Glomerular visceral epithelial cell (primary cell): ENCODE data around the gene SYNPO2.

Experiments
- DNase-seq: peaks from one replicate; pipeline ENCODE4 v3.0.0-alpha.2; 2016; ENCODE audit errors: extremely low spot score

SYNPO2 gene, protein sequence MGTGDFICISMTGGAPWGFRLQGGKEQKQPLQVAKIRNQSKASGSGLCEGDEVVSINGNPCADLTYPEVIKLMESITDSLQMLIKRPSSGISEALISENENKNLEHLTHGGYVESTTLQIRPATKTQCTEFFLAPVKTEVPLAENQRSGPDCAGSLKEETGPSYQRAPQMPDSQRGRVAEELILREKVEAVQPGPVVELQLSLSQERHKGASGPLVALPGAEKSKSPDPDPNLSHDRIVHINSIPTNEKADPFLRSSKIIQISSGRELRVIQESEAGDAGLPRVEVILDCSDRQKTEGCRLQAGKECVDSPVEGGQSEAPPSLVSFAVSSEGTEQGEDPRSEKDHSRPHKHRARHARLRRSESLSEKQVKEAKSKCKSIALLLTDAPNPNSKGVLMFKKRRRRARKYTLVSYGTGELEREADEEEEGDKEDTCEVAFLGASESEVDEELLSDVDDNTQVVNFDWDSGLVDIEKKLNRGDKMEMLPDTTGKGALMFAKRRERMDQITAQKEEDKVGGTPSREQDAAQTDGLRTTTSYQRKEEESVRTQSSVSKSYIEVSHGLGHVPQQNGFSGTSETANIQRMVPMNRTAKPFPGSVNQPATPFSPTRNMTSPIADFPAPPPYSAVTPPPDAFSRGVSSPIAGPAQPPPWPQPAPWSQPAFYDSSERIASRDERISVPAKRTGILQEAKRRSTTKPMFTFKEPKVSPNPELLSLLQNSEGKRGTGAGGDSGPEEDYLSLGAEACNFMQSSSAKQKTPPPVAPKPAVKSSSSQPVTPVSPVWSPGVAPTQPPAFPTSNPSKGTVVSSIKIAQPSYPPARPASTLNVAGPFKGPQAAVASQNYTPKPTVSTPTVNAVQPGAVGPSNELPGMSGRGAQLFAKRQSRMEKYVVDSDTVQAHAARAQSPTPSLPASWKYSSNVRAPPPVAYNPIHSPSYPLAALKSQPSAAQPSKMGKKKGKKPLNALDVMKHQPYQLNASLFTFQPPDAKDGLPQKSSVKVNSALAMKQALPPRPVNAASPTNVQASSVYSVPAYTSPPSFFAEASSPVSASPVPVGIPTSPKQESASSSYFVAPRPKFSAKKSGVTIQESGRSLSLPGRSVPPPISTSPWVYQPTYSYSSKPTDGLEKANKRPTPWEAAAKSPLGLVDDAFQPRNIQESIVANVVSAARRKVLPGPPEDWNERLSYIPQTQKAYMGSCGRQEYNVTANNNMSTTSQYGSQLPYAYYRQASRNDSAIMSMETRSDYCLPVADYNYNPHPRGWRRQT

GRCh38 chr4:118888666-118889311, at the start of gene SYNPO2:
Gene SYNPO2, plus strand, starts transcription at chr4:118888854. Its CDS starts 183 bp downstream, at chr4:118889037.
- DNase-seq: peak; percentile 90

GRCh38 chr4:118839221-118839927, 49.3 kb upstream of the SYNPO2 start:
- DNase-seq: no peak

DNA sequence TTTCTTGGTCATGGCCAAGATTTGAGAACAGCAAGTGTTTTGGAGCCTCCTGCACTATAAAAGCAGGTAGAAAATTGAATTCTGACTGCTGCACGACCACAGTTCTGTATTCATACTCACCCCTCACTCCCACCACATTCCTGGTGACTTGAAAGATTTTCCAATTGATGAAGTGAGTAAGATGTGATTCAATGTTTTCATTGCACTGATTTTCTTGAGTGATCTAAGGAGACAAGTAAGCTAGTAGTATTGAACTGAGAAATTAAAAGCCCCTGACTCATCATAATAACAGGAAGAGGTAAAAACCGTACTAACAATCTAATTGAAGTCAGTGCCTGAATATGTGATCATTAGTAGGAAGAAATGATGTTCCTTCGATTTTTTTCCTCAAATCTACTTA, 46.6 kb upstream of the SYNPO2 start:
- peak; percentile 37 for DNase-seq

DNA sequence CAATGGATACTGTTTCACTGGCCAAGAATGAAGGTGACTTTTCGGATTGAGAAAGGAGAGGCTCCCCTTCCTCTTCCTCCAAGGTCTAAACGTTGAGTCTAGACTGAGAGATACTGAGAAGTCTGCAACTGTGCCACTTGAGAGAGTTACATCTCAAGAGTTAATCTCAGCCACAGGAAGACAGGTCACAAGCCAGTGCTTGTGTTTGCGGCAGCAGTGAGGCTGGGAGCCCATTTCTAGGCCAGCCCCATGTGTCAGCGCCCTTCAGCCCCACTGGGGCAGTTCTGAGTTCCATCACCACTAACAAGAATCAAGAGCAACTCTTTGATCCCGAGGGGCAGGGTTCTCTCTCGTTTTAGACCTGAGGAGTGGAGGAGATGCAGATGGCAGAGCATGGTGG, 45.4 kb upstream of the SYNPO2 start:
- DNase-seq: no peak

- DNase-seq: no peak
These were observed 43.1 kb upstream of the SYNPO2 start for GRCh38 chr4:118845552-118846050.

GRCh38 chr4:118846979-118847378, 41.7 kb upstream of the SYNPO2 start:
- no peak for DNase-seq

DNA sequence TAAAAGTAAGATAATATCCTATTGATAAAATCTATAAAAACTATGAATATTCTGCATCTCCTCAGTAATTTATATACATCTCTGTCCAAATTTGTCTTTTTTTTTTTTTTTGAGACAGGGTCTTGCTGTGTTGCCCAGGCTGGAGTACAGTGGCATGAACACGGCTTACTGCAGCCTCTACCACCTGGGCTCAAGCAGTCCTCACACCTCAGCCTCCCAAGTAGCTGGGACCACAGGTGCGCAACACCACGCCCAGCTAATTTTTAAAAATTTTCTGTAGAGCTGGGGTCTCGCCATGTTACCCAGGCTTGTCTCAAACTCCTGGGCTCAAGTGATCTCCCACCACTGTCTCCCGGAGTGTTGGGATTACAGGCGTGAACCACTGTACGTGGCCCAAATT, 40.4 kb upstream of the SYNPO2 start:
- no peak for DNase-seq

DNA sequence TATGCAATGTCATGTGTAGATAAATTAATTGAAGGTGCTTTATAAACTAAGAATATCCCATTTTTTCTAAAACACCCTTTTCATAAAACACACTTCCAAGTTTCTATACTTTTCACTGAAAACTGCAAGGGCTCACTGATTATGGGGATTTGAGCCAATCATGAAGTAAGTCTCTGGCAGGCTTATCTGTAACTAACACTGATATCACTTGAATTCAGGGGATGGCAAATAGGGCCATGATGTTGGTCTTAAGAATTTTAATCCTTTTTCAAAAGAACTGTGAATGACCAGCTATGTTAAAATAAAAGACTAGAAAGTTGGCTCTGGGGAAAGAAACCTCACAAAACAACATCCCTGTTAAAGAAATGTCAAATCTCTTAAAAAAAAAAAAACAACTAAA, 39.8 kb upstream of the SYNPO2 start:
- no peak for DNase-seq

DNA sequence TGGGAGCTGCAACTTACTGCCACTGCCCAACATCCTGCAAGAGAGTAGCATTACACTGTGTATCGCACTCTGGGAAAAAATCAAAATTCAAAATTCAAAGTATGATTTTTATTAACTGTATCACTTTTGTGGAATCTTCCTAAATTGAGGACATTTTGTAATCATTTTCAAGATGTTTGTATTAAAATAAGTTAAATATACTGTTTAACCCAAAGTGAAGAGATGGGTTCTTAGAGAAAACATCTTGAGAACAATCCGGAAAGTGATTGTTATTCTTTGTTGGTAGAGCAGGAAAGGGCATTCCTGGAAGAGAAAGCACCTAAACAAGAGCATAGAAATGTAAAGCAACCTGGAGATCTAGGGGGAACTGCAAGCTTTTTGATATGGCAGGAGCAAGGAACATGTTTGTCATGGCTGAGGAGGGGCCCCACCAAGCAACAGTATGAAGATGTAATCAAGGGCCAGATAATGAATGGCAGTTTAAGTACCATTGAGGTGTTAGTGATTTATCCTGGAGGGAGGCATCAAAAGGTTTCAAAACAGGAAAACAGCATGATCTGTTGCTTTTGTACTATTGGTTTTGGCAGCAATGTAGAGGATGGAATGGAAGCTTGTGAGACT, 38.7 kb upstream of the SYNPO2 start:
- DNase-seq: no peak

- DNase-seq: peak; percentile 39
These were observed 38.0 kb upstream of the SYNPO2 start for GRCh38 chr4:118850488-118851173.

DNA sequence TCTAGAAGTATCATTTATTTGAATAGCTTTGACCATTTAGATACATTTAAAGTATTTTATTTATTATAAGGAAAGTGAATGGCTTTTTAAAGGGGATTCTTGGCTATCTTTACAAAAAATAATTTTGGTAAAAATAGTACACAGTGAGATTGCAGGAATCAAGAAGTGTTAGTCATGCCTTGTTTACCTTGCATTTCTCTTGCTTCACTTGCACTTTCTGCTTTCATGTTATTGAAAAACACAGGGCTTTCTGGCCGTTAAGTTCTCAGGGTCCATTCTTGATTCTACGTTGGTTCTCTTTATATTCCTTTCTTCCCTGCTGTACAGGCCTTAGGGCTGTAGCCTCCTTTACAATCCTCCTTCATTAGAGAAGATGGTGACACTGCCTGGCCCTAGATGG, 30.9 kb upstream of the SYNPO2 start:
- DNase-seq: no peak

- no peak for DNase-seq
These were observed 29.9 kb upstream of the SYNPO2 start for GRCh38 chr4:118858779-118859178.

- peak; percentile 58 for DNase-seq
These were observed 23.5 kb upstream of the SYNPO2 start for GRCh38 chr4:118865091-118865708.

DNA sequence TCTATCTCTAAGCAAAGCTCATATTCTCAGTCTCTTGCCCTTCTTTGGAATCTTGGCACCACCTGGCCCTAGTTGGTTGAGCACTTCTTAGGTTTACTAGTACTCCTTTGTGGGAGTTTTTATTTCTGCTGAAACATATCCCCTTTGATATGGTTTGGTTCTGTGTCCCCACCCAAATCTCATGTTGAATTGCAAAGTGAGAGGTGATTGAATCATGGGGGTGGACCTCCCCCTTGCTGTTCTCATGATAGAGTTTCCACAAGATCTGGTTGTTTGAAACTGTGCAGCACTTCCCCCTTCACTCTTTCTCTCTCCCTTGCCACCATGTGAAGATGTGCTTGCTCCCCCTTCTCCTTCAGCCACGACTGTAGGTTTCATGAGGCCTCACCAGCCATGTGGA, 22.2 kb upstream of the SYNPO2 start:
- DNase-seq: no peak

GRCh38 chr4:118867311-118868067, 21.2 kb upstream of the SYNPO2 start:
- no peak for DNase-seq

DNA sequence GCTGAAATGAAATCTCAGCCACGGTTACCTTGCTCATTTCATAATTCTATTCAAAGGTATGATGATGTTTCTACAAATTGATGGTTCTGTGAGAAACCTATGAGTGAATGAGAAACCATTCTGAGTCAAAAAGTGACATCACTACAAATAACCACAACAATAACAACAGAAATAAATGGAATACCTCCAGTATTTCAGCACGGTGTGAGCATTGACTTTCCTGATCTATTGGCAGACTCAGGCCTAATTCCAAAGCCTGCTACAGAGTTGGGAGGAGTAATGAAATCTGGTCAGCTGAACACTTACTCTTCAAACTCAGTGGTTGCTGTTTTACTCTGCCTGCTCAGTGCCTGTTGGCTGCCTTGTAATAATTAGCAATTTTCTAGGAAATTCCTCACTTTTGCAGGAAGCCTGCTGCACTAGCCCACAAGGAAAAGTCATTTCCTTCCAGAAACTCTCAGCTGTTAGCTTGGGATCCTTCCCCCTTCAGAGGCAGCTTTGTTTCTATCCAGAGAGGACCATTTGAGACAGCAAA, 18.8 kb upstream of the SYNPO2 start:
- DNase-seq: no peak

DNA sequence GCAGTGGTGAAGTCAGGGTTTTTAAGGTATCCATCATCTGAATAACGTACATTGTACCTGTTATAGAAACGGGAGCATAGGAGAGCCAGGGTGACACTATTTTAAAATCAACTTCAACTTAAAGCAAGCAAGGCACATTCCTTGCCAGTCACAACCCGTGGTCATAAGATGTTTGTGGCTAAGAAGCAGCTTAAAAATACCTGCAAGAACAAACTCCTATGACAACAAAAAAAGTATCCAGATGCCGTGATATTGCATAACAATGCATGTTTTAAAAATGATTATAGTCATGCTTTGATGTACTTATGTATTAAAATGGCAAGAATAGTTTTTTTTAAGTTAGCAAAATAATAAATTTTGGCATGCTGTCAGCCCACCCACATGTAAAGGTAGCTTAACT, 16.5 kb upstream of the SYNPO2 start:
- DNase-seq: no peak

DNA sequence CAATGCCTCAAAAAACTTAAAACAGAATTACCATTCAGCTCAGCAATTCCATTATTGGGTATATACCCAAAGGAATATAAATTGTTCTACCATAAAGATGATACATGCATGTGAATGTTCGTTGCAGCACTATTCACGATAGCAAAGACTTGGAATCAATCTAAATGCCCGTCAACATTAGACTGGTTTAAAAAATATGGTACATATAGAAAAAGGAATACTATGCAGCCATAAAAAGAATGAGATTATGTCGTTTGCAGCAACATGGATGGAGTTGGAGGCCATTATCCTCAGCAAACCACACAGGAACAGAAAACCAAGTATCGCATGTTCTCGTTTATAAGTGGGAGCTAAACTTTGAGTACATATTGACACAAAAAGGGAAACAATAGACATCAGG, 10.9 kb upstream of the SYNPO2 start:
- no peak for DNase-seq
